Fibroblast of mammary gland (primary cell): Measurements from ENCODE around the gene TGM5.
"Not testable (repeated sequence)": the region's sequence is repeated elsewhere in the genome, so short reads cannot be mapped to it uniquely, and the experiment has no call there.

Experiments used
- DNase-seq: peaks from one replicate; pipeline ENCODE4 v3.0.0-alpha.2; 2010; ENCODE audit warnings: low read depth
- H3K4me3 ChIP-seq: 2 replicates; pipeline ENCODE4 v1.5.1; 2011; ENCODE audit warnings: low read depth, mild to moderate bottlenecking, low read length, moderate library complexity; ENCODE audit not compliant: control insufficient read depth
- CTCF ChIP-seq: conservative IDR thresholded peaks from 2 replicates; pipeline ENCODE4 v1.5.1; 2011; ENCODE audit warnings: low read depth, low read length, inconsistent platforms; ENCODE audit not compliant: control insufficient read depth, insufficient read depth

Gene TGM5

DNA sequence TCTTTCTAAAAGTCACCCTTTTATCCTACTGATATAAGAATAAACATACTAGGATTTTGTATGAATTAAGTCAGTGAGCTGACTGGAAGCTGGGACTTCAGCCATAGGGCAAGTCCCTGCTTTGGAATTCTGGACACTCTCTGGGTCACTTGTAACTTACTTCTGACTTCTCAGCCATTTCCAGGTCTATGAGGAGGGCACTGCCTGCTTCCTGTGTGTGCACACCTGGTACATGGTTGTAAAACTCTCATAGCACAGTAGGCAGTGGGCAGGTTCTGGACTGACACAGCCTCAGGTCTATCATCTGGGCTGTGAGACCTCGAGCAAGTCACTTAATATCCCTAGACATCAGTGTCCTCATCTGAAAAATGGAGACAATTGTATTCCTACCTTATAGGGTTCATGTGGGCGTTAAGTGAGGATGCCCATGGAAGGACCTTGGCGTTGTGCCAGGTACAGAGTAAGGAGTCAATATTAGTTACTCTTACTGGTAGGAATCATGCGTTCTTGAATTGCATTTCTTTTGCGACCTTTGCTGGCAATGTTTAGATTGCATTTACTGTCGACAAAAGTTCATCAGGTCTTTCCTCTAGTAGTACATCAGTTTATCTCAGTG is 27.5 kb upstream of the TGM5 start:
- no peak for TF ChIP-seq CTCF

DNA sequence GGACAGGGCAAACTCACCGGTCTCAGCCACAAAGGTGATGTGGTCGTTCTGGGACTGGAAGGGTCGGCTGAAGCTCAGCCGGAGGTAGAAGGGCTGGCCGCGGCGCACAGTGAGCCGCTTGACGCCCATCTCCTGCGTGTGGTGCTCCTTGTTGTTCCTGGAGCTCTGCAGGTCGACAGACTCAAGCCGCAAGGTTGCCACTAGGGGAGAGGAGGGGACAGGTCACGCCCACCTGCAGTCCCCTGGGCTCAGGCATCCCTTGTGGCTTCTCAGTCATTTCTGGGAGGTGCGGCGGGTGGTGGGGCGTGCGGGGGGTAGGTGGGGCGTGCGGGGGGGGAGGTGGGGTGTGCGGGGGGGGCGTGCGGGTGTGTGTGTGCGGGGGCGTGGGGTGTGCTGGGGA is 26.7 kb upstream of the TGM5 start:
- DNase-seq: no peak
- TF ChIP-seq CTCF: no peak
- no peak overlapping the region for H3K4me3 ChIP-seq

More for the DNA sequence above, 27.5 kb upstream of the TGM5 start:
- no peak overlapping the region for H3K4me3 ChIP-seq
- no peak for DNase-seq

- no peak for TF ChIP-seq CTCF
- no peak overlapping the region for H3K4me3 ChIP-seq
- DNase-seq: peak; percentile 7
These were observed 25.8 kb upstream of the TGM5 start for GRCh38 chr15:43292375-43293078.

DNA sequence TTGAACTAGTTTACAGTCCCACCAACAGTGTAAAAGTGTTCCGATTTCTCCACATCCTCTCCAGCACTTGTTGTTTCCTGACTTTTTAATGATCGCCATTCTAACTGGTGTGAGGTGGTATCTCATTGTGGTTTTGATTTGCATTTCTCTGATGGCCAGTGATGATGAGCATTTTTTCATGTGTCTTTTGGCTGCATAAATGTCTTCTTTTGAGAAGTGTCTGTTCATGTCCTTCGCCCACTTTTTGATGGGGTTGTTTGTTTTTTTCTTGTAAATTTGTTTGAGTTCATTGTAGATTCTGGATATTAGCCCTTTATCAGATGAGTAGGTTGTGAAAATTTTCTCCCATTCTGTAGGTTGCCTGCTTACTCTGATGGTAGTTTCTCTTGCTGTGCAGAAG is 22.9 kb upstream of the TGM5 start:
- not testable (repeated sequence) for DNase-seq

GRCh38 chr15:43287254-43287653 is 20.5 kb upstream of the TGM5 start:
- no peak for DNase-seq
- TF ChIP-seq CTCF: no peak
- H3K4me3 ChIP-seq: no peak overlapping the region

More for the DNA sequence above, 22.9 kb upstream of the TGM5 start:
- not testable (repeated sequence) for H3K4me3 ChIP-seq

- no peak for TF ChIP-seq CTCF
- H3K4me3 ChIP-seq: no peak overlapping the region
- no peak for DNase-seq
These were observed 19.3 kb upstream of the TGM5 start for GRCh38 chr15:43286074-43286473.

DNA sequence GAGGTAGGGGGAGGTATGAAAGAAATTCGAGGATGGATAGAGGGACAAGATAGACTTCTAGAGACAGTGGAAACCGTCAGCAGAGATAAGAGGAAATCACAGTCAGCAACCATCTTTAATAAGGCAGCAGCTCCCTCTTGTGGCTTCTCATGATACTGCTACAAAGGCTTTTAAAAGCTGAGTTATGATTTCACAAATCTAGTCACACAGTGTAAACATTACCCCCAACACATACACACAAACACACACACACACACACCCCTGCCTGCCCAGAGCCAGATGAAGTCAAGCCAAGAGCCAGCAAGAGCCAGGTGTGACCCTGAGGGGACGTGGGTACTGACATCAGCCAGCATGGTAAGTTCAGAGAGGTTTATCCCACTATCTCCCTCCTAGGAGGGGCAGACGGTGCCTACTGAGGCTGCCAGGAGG is 18.9 kb upstream of the TGM5 start:
- peak; percentile 72 for DNase-seq
- peak; percentile 87 for TF ChIP-seq CTCF
- no peak overlapping the region for H3K4me3 ChIP-seq
